Keratinocyte (primary cell): Measurements from ENCODE around the gene LDLRAP1.

Experiments
- EZH2 ChIP-seq: IDR thresholded peaks from one replicate; pipeline ENCODE4 v1.6.1; 2012; ENCODE audit warnings: inconsistent platforms, mild to moderate bottlenecking, low read length, moderate library complexity
- TF ChIP-seq, protein P1 (sequence below), 3 experiments: IDR thresholded peaks in 1 of 3; conservative IDR thresholded peaks in 1 of 3; optimal IDR thresholded peaks in 1 of 3; 2 replicates in 2 of 3; 3 replicates in 1 of 3; pipeline versions ENCODE3 to v1.5.1; 2011; ENCODE audit warnings: low read length in 3 of 3, mild to moderate bottlenecking in 3 of 3, moderate library complexity in 2 of 3, control low read depth in 1 of 3, inconsistent platforms in 1 of 3; ENCODE audit not compliant: insufficient read depth in 2 of 3; ENCODE audit errors: extremely low read depth in 1 of 3

GRCh38 chr1:25568834-25569596 is 25.6 kb downstream of the LDLRAP1 start:
- TF ChIP-seq, protein P1, sequence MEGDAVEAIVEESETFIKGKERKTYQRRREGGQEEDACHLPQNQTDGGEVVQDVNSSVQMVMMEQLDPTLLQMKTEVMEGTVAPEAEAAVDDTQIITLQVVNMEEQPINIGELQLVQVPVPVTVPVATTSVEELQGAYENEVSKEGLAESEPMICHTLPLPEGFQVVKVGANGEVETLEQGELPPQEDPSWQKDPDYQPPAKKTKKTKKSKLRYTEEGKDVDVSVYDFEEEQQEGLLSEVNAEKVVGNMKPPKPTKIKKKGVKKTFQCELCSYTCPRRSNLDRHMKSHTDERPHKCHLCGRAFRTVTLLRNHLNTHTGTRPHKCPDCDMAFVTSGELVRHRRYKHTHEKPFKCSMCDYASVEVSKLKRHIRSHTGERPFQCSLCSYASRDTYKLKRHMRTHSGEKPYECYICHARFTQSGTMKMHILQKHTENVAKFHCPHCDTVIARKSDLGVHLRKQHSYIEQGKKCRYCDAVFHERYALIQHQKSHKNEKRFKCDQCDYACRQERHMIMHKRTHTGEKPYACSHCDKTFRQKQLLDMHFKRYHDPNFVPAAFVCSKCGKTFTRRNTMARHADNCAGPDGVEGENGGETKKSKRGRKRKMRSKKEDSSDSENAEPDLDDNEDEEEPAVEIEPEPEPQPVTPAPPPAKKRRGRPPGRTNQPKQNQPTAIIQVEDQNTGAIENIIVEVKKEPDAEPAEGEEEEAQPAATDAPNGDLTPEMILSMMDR (optimal IDR thresholded peaks at IDR 0.05 in 1 of 3, IDR thresholded peaks at IDR 0.05 in 1 of 3, conservative IDR thresholded peaks at IDR 0.05 in 1 of 3; ENCODE audit: extremely low read depth in 1 of 3, insufficient read depth in 2 of 3, low read length in 3 of 3): no peak
- no peak for TF ChIP-seq EZH2
